ENCODE measurements around the gene TMEM229B. TPM values are rescaled to one million over a fixed set of nuclear protein-coding genes. Genes with fewer than 3 reads are reported as not detected.

The TMEM229B gene
- total RNA-seq, 1 donor from 2014 or later, result 9.8 TPM

- no peak for DNase-seq (ENCODE audit: extremely low spot score in 2 of 2)
- TF ChIP-seq POLR2AphosphoS5 (IDR thresholded peaks at IDR 0.05; ENCODE audit: insufficient read depth in 1 of 2, low read depth in 1 of 2) (no peak), CTCF (IDR thresholded peaks at IDR 0.05) (no peak), POLR2A (IDR thresholded peaks at IDR 0.05) (no peak)
- no peaks in the 10 kb centered on the region for H3K9me3 ChIP-seq
- no peaks in the 10 kb centered on the region for H3K27me3 ChIP-seq
- intact Hi-C loops (cut with DNase I), result no loop called here
- no peaks in the 10 kb centered on the region for H3K36me3 ChIP-seq
- no peak overlapping the region for H3K4me3 ChIP-seq
- no peaks in the 10 kb centered on the region for H3K4me1 ChIP-seq
- no peak overlapping the region for H3K27ac ChIP-seq
These were observed 35.5 kb upstream of the TMEM229B start for GRCh38 chr14:67523764-67524633.

GRCh38 chr14:67522270-67522669 is 33.7 kb upstream of the TMEM229B start:
- DNase-seq (ENCODE audit: extremely low spot score in 2 of 2), result no peak
- TF ChIP-seq POLR2AphosphoS5 (IDR thresholded peaks at IDR 0.05; ENCODE audit: insufficient read depth in 1 of 2, low read depth in 1 of 2) (no peak), POLR2A (IDR thresholded peaks at IDR 0.05) (no peak), CTCF (IDR thresholded peaks at IDR 0.05) (no peak)
- H3K4me3 ChIP-seq, result no peak overlapping the region
- H3K36me3 ChIP-seq, result no peaks in the 10 kb centered on the region
- no peaks in the 10 kb centered on the region for H3K9me3 ChIP-seq
- H3K27ac ChIP-seq, result no peak overlapping the region
- H3K4me1 ChIP-seq, result no peaks in the 10 kb centered on the region
- intact Hi-C loops (cut with DNase I), result no loop called here
- H3K27me3 ChIP-seq, result no peaks in the 10 kb centered on the region

- Histone ChIP-seq H3K27me3 (no peaks in the 10 kb centered on the region), H3K27ac (no peak overlapping the region), H3K4me1 (peaks cover 4% of the 10 kb centered on the region), H3K4me3 (no peak overlapping the region), H3K9me3 (no peaks in the 10 kb centered on the region), H3K36me3 (no peaks in the 10 kb centered on the region)
- intact Hi-C loops (cut with DNase I), result no loop called here
- TF ChIP-seq CTCF (IDR thresholded peaks at IDR 0.05) (no peak), POLR2AphosphoS5 (IDR thresholded peaks at IDR 0.05; ENCODE audit: insufficient read depth in 1 of 2, low read depth in 1 of 2) (no peak), POLR2A (IDR thresholded peaks at IDR 0.05) (no peak)
- DNase-seq (ENCODE audit: extremely low spot score in 2 of 2), result no peak
These were observed 32.0 kb upstream of the TMEM229B start for GRCh38 chr14:67520482-67520881.

GRCh38 chr14:67519406-67519805 is 30.9 kb upstream of the TMEM229B start:
- H3K27ac ChIP-seq, result no peak overlapping the region
- no peaks in the 10 kb centered on the region for H3K36me3 ChIP-seq
- peaks cover 9% of the 10 kb centered on the region for H3K4me1 ChIP-seq
- TF ChIP-seq POLR2A (IDR thresholded peaks at IDR 0.05) (no peak), POLR2AphosphoS5 (IDR thresholded peaks at IDR 0.05; ENCODE audit: insufficient read depth in 1 of 2, low read depth in 1 of 2) (no peak), CTCF (IDR thresholded peaks at IDR 0.05) (no peak)
- no peak for DNase-seq (ENCODE audit: extremely low spot score in 2 of 2)
- H3K27me3 ChIP-seq, result no peaks in the 10 kb centered on the region
- H3K4me3 ChIP-seq, result no peak overlapping the region
- intact Hi-C loops (cut with DNase I), result no loop called here
- H3K9me3 ChIP-seq, result no peaks in the 10 kb centered on the region

- no peaks in the 10 kb centered on the region for H3K27me3 ChIP-seq
- H3K36me3 ChIP-seq, result no peaks in the 10 kb centered on the region
- no peak overlapping the region for H3K27ac ChIP-seq
- no peaks in the 10 kb centered on the region for H3K9me3 ChIP-seq
- no peak overlapping the region for H3K4me3 ChIP-seq
- H3K4me1 ChIP-seq, result peaks cover 16% of the 10 kb centered on the region
- TF ChIP-seq POLR2A (IDR thresholded peaks at IDR 0.05), result no peak
- DNase-seq (ENCODE audit: extremely low spot score in 2 of 2), result no peak
- intact Hi-C loops (cut with DNase I), result no loop called here
These were observed 28.6 kb upstream of the TMEM229B start for GRCh38 chr14:67517083-67517482.

Measured in vagina (tissue), 2 donors.